GM23338 (cell line): Measurements from ENCODE around the gene SPAG16. TPM values are rescaled to one million over a fixed set of nuclear protein-coding genes. Genes with fewer than 3 reads are reported as not detected.
A peak's percentile ranks its signal among the peaks of the same experiment; 100 is the strongest.

Experiments used
- ATAC-seq: fragments of 200-7000 bp; cut with Tn5 transposase; 3 replicates; pipeline ENCODE4 v1.9.1; 2020
- DNase-seq: peaks from one replicate; pipeline ENCODE4 v3.0.0-alpha.2; 2015; ENCODE audit warnings: low spot score
- H2AFZ ChIP-seq: fragments of 200-600 bp; sonication (generic); 2 replicates; pipeline ENCODE4 v1.8.0; 2016; ENCODE audit warnings: antibody characterized with exemption, mild to moderate bottlenecking, moderate library complexity
- H3F3A ChIP-seq: fragments of 200-600 bp; sonication (generic); replicated peaks from 2 replicates; pipeline ENCODE4 v1.8.0; 2017; ENCODE audit warnings: antibody characterized with exemption, mixed run types, low read depth
- H3K27ac ChIP-seq: fragments of 200-600 bp; sonication (generic); 2 replicates; pipeline ENCODE4 v1.6.1; 2016; ENCODE audit warnings: low read depth
- H3K27me3 ChIP-seq: fragments of 200-600 bp; sonication (generic); 2 replicates; pipeline ENCODE4 v1.8.0; 2016; ENCODE audit warnings: mild to moderate bottlenecking, mixed run types, moderate library complexity; ENCODE audit not compliant: insufficient read depth
- H3K36me3 ChIP-seq: fragments of 200-600 bp; sonication (generic); 2 replicates; pipeline ENCODE4 v1.8.0; 2016; ENCODE audit warnings: mild to moderate bottlenecking; ENCODE audit not compliant: insufficient read depth
- H3K4me1 ChIP-seq: fragments of 200-600 bp; sonication (generic); 2 replicates; pipeline ENCODE4 v1.8.0; 2016; ENCODE audit warnings: mild to moderate bottlenecking, moderate library complexity; ENCODE audit not compliant: insufficient read depth
- H3K4me2 ChIP-seq: fragments of 200-600 bp; sonication (generic); 2 replicates; pipeline ENCODE4 v1.7.1; 2017; ENCODE audit warnings: mixed run types
- H3K4me3 ChIP-seq: fragments of 200-600 bp; sonication (generic); 2 replicates; pipeline ENCODE4 v1.6.1; 2016; ENCODE audit warnings: mixed run types
- H3K79me2 ChIP-seq: fragments of 200-600 bp; sonication (generic); replicated peaks from 2 replicates; pipeline ENCODE4 v1.8.0; 2017; ENCODE audit warnings: mild to moderate bottlenecking; ENCODE audit not compliant: insufficient read depth
- H3K9me2 ChIP-seq: fragments of 200-600 bp; sonication (generic); 2 replicates; pipeline ENCODE4 v1.8.0; 2017; ENCODE audit not compliant: insufficient read depth
- H4K20me1 ChIP-seq: fragments of 200-600 bp; sonication (generic); replicated peaks from 2 replicates; pipeline ENCODE4 v1.8.0; 2017; ENCODE audit warnings: mild to moderate bottlenecking; ENCODE audit not compliant: insufficient read depth
- H3K27ac Mint-ChIP-seq: 2 replicates; pipeline ENCODE4 v1.8.0; 2020; ENCODE audit warnings: inconsistent platforms, mild to moderate bottlenecking, moderate library complexity, mixed read lengths
- H3K27me3 Mint-ChIP-seq: 3 replicates; pipeline ENCODE4 v1.8.0; 2022; ENCODE audit warnings: low read depth, mild to moderate bottlenecking, moderate library complexity, mixed read lengths, inconsistent platforms; ENCODE audit not compliant: insufficient read depth, poor library complexity
- H3K36me3 Mint-ChIP-seq: 3 replicates; pipeline ENCODE4 v1.8.0; 2021; ENCODE audit warnings: low read depth, mild to moderate bottlenecking, inconsistent platforms, moderate library complexity, mixed read lengths
- H3K4me1 Mint-ChIP-seq: 3 replicates; pipeline ENCODE4 v1.8.0; 2020; ENCODE audit warnings: mild to moderate bottlenecking, inconsistent platforms, mixed read lengths
- H3K4me3 Mint-ChIP-seq: 3 replicates; pipeline ENCODE4 v1.8.0; 2021; ENCODE audit warnings: moderate library complexity, mild to moderate bottlenecking, inconsistent platforms, mixed read lengths
- H3K9me3 Mint-ChIP-seq: 3 replicates; pipeline ENCODE4 v1.8.0; 2020; ENCODE audit warnings: moderate library complexity, mild to moderate bottlenecking, inconsistent platforms, mixed read lengths
- CREB1 ChIP-seq: fragments of 250-450 bp; sonication (Bioruptor Pico); IDR thresholded peaks from 2 replicates; pipeline ENCODE4 v1.5.0; 2020; ENCODE audit warnings: low read depth, mild to moderate bottlenecking, moderate library complexity
- EZH2 ChIP-seq: fragments of 200-600 bp; sonication (generic); IDR thresholded peaks from one replicate; pipeline ENCODE4 v1.8.0; 2017; ENCODE audit warnings: antibody characterized with exemption, mild to moderate bottlenecking, low read depth; ENCODE audit not compliant: unreplicated experiment
- EZH2phosphoT487 ChIP-seq: fragments of 200-600 bp; sonication (generic); IDR thresholded peaks from one replicate; pipeline ENCODE4 v1.8.1; 2018; ENCODE audit warnings: antibody characterized with exemption; ENCODE audit not compliant: unreplicated experiment
- JUNB ChIP-seq: IDR thresholded peaks from one replicate; pipeline ENCODE4 v1.6.1; 2016; ENCODE audit warnings: antibody characterized with exemption; ENCODE audit not compliant: unreplicated experiment
- NANOG ChIP-seq: IDR thresholded peaks from 2 replicates; pipeline ENCODE4 v1.6.1; 2016; ENCODE audit warnings: antibody characterized with exemption, borderline replicate concordance
- POLR2AphosphoS5 ChIP-seq: IDR thresholded peaks from 2 replicates; pipeline ENCODE4 v1.6.1; 2016; ENCODE audit warnings: antibody characterized with exemption, low read depth
- STAT1 ChIP-seq: IDR thresholded peaks from one replicate; pipeline ENCODE4 v1.6.1; 2016; ENCODE audit warnings: antibody characterized with exemption; ENCODE audit not compliant: unreplicated experiment
- ZNF114 ChIP-seq: fragments of 250-450 bp; sonication (Bioruptor Pico); IDR thresholded peaks from 2 replicates; pipeline ENCODE4 v1.5.0; 2020; ENCODE audit warnings: mild to moderate bottlenecking, moderate library complexity
- ZNF331 ChIP-seq: fragments of 250-450 bp; sonication (Bioruptor Pico); IDR thresholded peaks from 2 replicates; pipeline ENCODE4 v1.5.0; 2020; ENCODE audit warnings: low read depth, mild to moderate bottlenecking, moderate library complexity
- polyA plus RNA-seq: library from polyadenylated mRNA; unstranded; fragments of >200 nt; fragmentation: Nextera tagmentation; extraction: Ambion mirVana; gene quantifications from 2 replicates; pipeline ENCODE4 v1.2.1, GENCODE V29; 2016
- total RNA-seq: library from RNA; depleted of rRNA; stranded (reverse); fragments of >200 nt; shearing (Covaris generic); gene quantifications from 2 replicates; pipeline ENCODE4 v1.2.3, GENCODE V29; 2014
- TF ChIP-seq, protein P1 (sequence below), 2 experiments: fragments of 200-600 bp in 1 of 2; sonication (generic) in 1 of 2; conservative IDR thresholded peaks; 2 replicates each; pipeline versions ENCODE4 v1.5.1 to v1.6.1; 2016 to 2017; ENCODE audit warnings: antibody characterized with exemption in 2 of 2, low read depth in 2 of 2, mild to moderate bottlenecking in 2 of 2, moderate library complexity in 1 of 2
- TF ChIP-seq, protein P2 (sequence below): IDR thresholded peaks from 2 replicates; pipeline ENCODE4 v1.6.1; 2016; ENCODE audit warnings: antibody characterized with exemption
- TF ChIP-seq, protein P3 (sequence below): IDR thresholded peaks from one replicate; pipeline ENCODE4 v1.6.1; 2018; ENCODE audit warnings: antibody characterized with exemption; ENCODE audit not compliant: unreplicated experiment
- TF ChIP-seq, protein P4 (sequence below): fragments of 250-450 bp; sonication (Bioruptor Pico); IDR thresholded peaks from 2 replicates; pipeline ENCODE4 v1.5.0; 2020; ENCODE audit warnings: mild to moderate bottlenecking, moderate library complexity

The SPAG16 gene
- total and polyA plus RNA-seq, 2 experiments from 2014 or later = 19.7 to 47.8 TPM

DNA sequence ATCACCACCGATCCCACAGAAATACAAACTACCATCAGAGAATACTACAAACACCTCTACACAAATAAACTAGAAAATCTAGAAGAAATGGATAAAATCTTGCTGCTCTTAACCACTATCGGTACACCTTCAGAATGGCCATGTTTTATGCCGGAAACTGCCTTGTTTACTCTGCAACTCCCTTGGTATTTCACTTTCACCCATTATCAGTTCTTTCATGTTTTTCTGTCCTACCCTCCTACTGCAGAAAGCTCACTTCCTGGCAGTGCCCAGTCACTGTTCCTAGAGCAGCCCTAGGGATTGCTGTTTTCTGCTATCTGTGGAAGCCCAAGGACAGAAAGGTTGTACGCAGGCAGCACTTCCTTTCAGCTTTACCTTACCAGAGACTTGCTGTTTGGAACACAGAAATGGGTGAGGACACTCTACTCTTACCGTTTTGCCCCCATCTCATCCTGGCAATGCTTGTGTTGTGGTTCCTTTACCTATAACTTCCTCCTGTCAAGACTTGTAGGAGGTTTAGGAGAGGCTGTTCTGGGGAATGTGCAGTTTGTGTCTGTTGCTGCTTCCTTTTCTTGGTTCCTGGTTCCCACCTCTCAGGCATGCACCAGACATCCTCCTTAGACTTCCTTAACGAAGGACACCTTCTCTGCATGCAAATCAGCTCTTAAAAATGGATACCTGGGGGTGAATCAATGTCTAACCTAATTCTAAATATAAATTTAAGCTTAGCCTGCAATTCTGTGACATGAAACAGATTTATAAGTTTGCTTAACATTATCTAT, 394.4 kb downstream of the SPAG16 start:
- no peak overlapping the region for H3K4me2 ChIP-seq
- no peak overlapping the region for H3K27ac Mint-ChIP-seq
- no peaks in the 10 kb centered on the region for H3F3A ChIP-seq
- no peaks in the 10 kb centered on the region for H3K27me3 ChIP-seq
- H3K4me3 Mint-ChIP-seq = no peak overlapping the region
- ATAC-seq (no peak), DNase-seq (no peak)
- no peaks in the 10 kb centered on the region for H3K79me2 ChIP-seq
- H3K9me3 Mint-ChIP-seq = peaks cover 36% of the 10 kb centered on the region
- no peaks in the 10 kb centered on the region; the same call in 1 of the 2 replicates for H3K9me2 ChIP-seq
- H4K20me1 ChIP-seq = no peaks in the 10 kb centered on the region
- no peak overlapping the region for H3K4me3 ChIP-seq
- H3K36me3 Mint-ChIP-seq = peaks cover 49% of the 10 kb centered on the region
- TF ChIP-seq, protein P1, sequence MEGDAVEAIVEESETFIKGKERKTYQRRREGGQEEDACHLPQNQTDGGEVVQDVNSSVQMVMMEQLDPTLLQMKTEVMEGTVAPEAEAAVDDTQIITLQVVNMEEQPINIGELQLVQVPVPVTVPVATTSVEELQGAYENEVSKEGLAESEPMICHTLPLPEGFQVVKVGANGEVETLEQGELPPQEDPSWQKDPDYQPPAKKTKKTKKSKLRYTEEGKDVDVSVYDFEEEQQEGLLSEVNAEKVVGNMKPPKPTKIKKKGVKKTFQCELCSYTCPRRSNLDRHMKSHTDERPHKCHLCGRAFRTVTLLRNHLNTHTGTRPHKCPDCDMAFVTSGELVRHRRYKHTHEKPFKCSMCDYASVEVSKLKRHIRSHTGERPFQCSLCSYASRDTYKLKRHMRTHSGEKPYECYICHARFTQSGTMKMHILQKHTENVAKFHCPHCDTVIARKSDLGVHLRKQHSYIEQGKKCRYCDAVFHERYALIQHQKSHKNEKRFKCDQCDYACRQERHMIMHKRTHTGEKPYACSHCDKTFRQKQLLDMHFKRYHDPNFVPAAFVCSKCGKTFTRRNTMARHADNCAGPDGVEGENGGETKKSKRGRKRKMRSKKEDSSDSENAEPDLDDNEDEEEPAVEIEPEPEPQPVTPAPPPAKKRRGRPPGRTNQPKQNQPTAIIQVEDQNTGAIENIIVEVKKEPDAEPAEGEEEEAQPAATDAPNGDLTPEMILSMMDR (conservative IDR thresholded peaks at IDR 0.05; ENCODE audit: low read depth in 2 of 2) = no peak
- no peak for TF ChIP-seq POLR2AphosphoS5
- TF ChIP-seq CREB1 (CRISPR knock-in tag) = no peak
- no peak for TF ChIP-seq STAT1
- TF ChIP-seq, protein P2, sequence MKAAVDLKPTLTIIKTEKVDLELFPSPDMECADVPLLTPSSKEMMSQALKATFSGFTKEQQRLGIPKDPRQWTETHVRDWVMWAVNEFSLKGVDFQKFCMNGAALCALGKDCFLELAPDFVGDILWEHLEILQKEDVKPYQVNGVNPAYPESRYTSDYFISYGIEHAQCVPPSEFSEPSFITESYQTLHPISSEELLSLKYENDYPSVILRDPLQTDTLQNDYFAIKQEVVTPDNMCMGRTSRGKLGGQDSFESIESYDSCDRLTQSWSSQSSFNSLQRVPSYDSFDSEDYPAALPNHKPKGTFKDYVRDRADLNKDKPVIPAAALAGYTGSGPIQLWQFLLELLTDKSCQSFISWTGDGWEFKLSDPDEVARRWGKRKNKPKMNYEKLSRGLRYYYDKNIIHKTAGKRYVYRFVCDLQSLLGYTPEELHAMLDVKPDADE = no peak
- TF ChIP-seq, protein P3, sequence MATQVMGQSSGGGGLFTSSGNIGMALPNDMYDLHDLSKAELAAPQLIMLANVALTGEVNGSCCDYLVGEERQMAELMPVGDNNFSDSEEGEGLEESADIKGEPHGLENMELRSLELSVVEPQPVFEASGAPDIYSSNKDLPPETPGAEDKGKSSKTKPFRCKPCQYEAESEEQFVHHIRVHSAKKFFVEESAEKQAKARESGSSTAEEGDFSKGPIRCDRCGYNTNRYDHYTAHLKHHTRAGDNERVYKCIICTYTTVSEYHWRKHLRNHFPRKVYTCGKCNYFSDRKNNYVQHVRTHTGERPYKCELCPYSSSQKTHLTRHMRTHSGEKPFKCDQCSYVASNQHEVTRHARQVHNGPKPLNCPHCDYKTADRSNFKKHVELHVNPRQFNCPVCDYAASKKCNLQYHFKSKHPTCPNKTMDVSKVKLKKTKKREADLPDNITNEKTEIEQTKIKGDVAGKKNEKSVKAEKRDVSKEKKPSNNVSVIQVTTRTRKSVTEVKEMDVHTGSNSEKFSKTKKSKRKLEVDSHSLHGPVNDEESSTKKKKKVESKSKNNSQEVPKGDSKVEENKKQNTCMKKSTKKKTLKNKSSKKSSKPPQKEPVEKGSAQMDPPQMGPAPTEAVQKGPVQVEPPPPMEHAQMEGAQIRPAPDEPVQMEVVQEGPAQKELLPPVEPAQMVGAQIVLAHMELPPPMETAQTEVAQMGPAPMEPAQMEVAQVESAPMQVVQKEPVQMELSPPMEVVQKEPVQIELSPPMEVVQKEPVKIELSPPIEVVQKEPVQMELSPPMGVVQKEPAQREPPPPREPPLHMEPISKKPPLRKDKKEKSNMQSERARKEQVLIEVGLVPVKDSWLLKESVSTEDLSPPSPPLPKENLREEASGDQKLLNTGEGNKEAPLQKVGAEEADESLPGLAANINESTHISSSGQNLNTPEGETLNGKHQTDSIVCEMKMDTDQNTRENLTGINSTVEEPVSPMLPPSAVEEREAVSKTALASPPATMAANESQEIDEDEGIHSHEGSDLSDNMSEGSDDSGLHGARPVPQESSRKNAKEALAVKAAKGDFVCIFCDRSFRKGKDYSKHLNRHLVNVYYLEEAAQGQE = no peak
- no peak for TF ChIP-seq EZH2
- no peak for TF ChIP-seq NANOG
- TF ChIP-seq JUNB = no peak
- TF ChIP-seq EZH2phosphoT487 = no peak
- TF ChIP-seq ZNF331 (CRISPR knock-in tag) = no peak
- no peak for TF ChIP-seq ZNF114
- TF ChIP-seq, protein P4, sequence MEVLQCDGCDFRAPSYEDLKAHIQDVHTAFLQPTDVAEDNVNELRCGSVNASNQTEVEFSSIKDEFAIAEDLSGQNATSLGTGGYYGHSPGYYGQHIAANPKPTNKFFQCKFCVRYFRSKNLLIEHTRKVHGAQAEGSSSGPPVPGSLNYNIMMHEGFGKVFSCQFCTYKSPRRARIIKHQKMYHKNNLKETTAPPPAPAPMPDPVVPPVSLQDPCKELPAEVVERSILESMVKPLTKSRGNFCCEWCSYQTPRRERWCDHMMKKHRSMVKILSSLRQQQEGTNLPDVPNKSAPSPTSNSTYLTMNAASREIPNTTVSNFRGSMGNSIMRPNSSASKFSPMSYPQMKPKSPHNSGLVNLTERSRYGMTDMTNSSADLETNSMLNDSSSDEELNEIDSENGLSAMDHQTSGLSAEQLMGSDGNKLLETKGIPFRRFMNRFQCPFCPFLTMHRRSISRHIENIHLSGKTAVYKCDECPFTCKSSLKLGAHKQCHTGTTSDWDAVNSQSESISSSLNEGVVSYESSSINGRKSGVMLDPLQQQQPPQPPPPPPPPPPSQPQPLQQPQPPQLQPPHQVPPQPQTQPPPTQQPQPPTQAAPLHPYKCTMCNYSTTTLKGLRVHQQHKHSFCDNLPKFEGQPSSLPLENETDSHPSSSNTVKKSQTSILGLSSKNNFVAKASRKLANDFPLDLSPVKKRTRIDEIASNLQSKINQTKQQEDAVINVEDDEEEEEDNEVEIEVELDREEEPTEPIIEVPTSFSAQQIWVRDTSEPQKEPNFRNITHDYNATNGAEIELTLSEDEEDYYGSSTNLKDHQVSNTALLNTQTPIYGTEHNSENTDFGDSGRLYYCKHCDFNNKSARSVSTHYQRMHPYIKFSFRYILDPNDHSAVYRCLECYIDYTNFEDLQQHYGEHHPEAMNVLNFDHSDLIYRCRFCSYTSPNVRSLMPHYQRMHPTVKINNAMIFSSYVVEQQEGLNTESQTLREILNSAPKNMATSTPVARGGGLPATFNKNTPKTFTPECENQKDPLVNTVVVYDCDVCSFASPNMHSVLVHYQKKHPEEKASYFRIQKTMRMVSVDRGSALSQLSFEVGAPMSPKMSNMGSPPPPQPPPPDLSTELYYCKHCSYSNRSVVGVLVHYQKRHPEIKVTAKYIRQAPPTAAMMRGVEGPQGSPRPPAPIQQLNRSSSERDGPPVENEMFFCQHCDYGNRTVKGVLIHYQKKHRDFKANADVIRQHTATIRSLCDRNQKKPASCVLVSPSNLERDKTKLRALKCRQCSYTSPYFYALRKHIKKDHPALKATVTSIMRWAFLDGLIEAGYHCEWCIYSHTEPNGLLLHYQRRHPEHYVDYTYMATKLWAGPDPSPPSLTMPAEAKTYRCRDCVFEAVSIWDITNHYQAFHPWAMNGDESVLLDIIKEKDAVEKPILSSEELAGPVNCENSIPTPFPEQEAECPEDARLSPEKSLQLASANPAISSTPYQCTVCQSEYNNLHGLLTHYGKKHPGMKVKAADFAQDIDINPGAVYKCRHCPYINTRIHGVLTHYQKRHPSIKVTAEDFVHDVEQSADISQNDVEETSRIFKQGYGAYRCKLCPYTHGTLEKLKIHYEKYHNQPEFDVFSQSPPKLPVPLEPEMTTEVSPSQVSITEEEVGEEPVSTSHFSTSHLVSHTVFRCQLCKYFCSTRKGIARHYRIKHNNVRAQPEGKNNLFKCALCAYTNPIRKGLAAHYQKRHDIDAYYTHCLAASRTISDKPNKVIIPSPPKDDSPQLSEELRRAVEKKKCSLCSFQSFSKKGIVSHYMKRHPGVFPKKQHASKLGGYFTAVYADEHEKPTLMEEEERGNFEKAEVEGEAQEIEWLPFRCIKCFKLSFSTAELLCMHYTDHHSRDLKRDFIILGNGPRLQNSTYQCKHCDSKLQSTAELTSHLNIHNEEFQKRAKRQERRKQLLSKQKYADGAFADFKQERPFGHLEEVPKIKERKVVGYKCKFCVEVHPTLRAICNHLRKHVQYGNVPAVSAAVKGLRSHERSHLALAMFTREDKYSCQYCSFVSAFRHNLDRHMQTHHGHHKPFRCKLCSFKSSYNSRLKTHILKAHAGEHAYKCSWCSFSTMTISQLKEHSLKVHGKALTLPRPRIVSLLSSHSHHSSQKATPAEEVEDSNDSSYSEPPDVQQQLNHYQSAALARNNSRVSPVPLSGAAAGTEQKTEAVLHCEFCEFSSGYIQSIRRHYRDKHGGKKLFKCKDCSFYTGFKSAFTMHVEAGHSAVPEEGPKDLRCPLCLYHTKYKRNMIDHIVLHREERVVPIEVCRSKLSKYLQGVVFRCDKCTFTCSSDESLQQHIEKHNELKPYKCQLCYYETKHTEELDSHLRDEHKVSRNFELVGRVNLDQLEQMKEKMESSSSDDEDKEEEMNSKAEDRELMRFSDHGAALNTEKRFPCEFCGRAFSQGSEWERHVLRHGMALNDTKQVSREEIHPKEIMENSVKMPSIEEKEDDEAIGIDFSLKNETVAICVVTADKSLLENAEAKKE (CRISPR knock-in tag) = no peak
- no peaks in the 10 kb centered on the region for H3K4me1 Mint-ChIP-seq
- no peaks in the 10 kb centered on the region for H3K27me3 Mint-ChIP-seq
- H3K27ac ChIP-seq = no peak overlapping the region
- peak overlapping the region; percentile 56; the same call in 1 of the 2 replicates for H2AFZ ChIP-seq
- peaks cover 3% of the 10 kb centered on the region; the same call in 1 of the 2 replicates for H3K36me3 ChIP-seq
- H3K4me1 ChIP-seq = no peaks in the 10 kb centered on the region
